Memory B cell (primary cell): ENCODE results near the gene TCEA3.

Experiments
- ATAC-seq: fragments of 150-1000 bp; cut with Tn5 transposase; 2 replicates; pipeline ENCODE4 v1.10.0; 2021; ENCODE audit warnings: low read depth, mild to moderate bottlenecking, moderate library complexity
- DNase-seq, 2 donors: peaks; one replicate each; pipeline ENCODE4 v3.0.0; 2022; ENCODE audit warnings: low spot score in 2 of 2
- H3K27ac Mint-ChIP-seq: one replicate; pipeline ENCODE4 v1.8.0; 2022; ENCODE audit warnings: mild to moderate bottlenecking, moderate library complexity, mixed read lengths
- H3K27me3 Mint-ChIP-seq: one replicate; pipeline ENCODE4 v1.8.0; 2022; ENCODE audit warnings: mixed read lengths
- H3K36me3 Mint-ChIP-seq: one replicate; pipeline ENCODE4 v1.8.0; 2022; ENCODE audit warnings: mild to moderate bottlenecking, mixed read lengths
- H3K4me1 Mint-ChIP-seq: one replicate; pipeline ENCODE4 v1.8.0; 2022; ENCODE audit warnings: mixed read lengths
- H3K4me3 Mint-ChIP-seq: one replicate; pipeline ENCODE4 v1.8.0; 2022; ENCODE audit warnings: mild to moderate bottlenecking, moderate library complexity, mixed read lengths
- H3K9me3 Mint-ChIP-seq: one replicate; pipeline ENCODE4 v1.8.0; 2022; ENCODE audit warnings: mixed read lengths

The TCEA3 gene

GRCh38 chr1:23367791-23368561, 56.6 kb downstream of the TCEA3 start:
- Mint-ChIP-seq H3K9me3 (peaks cover 1% of the 10 kb centered on the region), H3K36me3 (peaks cover 7% of the 10 kb centered on the region), H3K27ac (peak overlapping the region; percentile 90), H3K4me3 (peak overlapping the region; percentile 94), H3K27me3 (no peaks in the 10 kb centered on the region), H3K4me1 (peaks cover 8% of the 10 kb centered on the region)
- DNase-seq (peak; percentile 89 to 94), ATAC-seq (peak; percentile 88)

GRCh38 chr1:23367451-23367790, 57.1 kb downstream of the TCEA3 start:
- Mint-ChIP-seq H3K36me3 (peaks cover 13% of the 10 kb centered on the region), H3K27me3 (no peaks in the 10 kb centered on the region), H3K27ac (peak overlapping the region; percentile 90), H3K4me1 (peaks cover 8% of the 10 kb centered on the region), H3K9me3 (peaks cover 2% of the 10 kb centered on the region), H3K4me3 (peak overlapping the region; percentile 94)
- ATAC-seq = no peak
- DNase-seq = no peak

- no peak overlapping the region for H3K27ac Mint-ChIP-seq
- H3K9me3 Mint-ChIP-seq = peaks cover 2% of the 10 kb centered on the region
- H3K4me3 Mint-ChIP-seq = no peak overlapping the region
- peaks cover 19% of the 10 kb centered on the region for H3K36me3 Mint-ChIP-seq
- peaks cover 8% of the 10 kb centered on the region for H3K4me1 Mint-ChIP-seq
- no peak for DNase-seq
- H3K27me3 Mint-ChIP-seq = no peaks in the 10 kb centered on the region
- ATAC-seq = no peak
These were observed 58.0 kb downstream of the TCEA3 start for GRCh38 chr1:23366598-23366997.

GRCh38 chr1:23366146-23366545, 58.4 kb downstream of the TCEA3 start:
- DNase-seq (no peak), ATAC-seq (no peak)
- Mint-ChIP-seq H3K9me3 (peaks cover 2% of the 10 kb centered on the region), H3K36me3 (peaks cover 20% of the 10 kb centered on the region), H3K27me3 (no peaks in the 10 kb centered on the region), H3K27ac (no peak overlapping the region), H3K4me3 (no peak overlapping the region), H3K4me1 (peaks cover 8% of the 10 kb centered on the region)

- ATAC-seq = no peak
- Mint-ChIP-seq H3K4me3 (no peak overlapping the region), H3K27ac (no peak overlapping the region), H3K9me3 (peaks cover 8% of the 10 kb centered on the region), H3K27me3 (no peaks in the 10 kb centered on the region), H3K36me3 (peaks cover 38% of the 10 kb centered on the region), H3K4me1 (no peaks in the 10 kb centered on the region)
- DNase-seq = no peak
These were observed 62.3 kb downstream of the TCEA3 start for GRCh38 chr1:23362218-23362713.

- peaks cover 36% of the 10 kb centered on the region for H3K36me3 Mint-ChIP-seq
- no peak overlapping the region for H3K4me3 Mint-ChIP-seq
- no peak for DNase-seq
- H3K9me3 Mint-ChIP-seq = peaks cover 8% of the 10 kb centered on the region
- H3K27ac Mint-ChIP-seq = no peak overlapping the region
- peaks cover 2% of the 10 kb centered on the region for H3K27me3 Mint-ChIP-seq
- peaks cover 3% of the 10 kb centered on the region for H3K4me1 Mint-ChIP-seq
- ATAC-seq = no peak
These were observed 66.2 kb downstream of the TCEA3 start for GRCh38 chr1:23358310-23358875.

- Mint-ChIP-seq H3K27me3 (peaks cover 2% of the 10 kb centered on the region), H3K36me3 (peaks cover 28% of the 10 kb centered on the region), H3K27ac (no peak overlapping the region), H3K4me1 (peaks cover 3% of the 10 kb centered on the region), H3K9me3 (peaks cover 5% of the 10 kb centered on the region), H3K4me3 (no peak overlapping the region)
- DNase-seq = no peak
- ATAC-seq = no peak
These were observed 67.2 kb downstream of the TCEA3 start for GRCh38 chr1:23357138-23357908.

GRCh38 chr1:23356471-23357137, 67.9 kb downstream of the TCEA3 start:
- Mint-ChIP-seq H3K4me3 (no peak overlapping the region), H3K27me3 (peaks cover 2% of the 10 kb centered on the region), H3K36me3 (peaks cover 23% of the 10 kb centered on the region), H3K9me3 (peaks cover 5% of the 10 kb centered on the region), H3K4me1 (peaks cover 3% of the 10 kb centered on the region), H3K27ac (no peak overlapping the region)
- no peak for ATAC-seq
- no peak for DNase-seq

- Mint-ChIP-seq H3K9me3 (no peaks in the 10 kb centered on the region), H3K27ac (no peak overlapping the region), H3K4me3 (no peak overlapping the region), H3K27me3 (peaks cover 2% of the 10 kb centered on the region), H3K36me3 (peaks cover 7% of the 10 kb centered on the region), H3K4me1 (peaks cover 3% of the 10 kb centered on the region)
- DNase-seq (no peak), ATAC-seq (no peak)
These were observed 70.3 kb downstream of the TCEA3 start for GRCh38 chr1:23354245-23354644.

GRCh38 chr1:23352096-23352695, 72.4 kb downstream of the TCEA3 start:
- Mint-ChIP-seq H3K9me3 (no peaks in the 10 kb centered on the region), H3K27ac (no peak overlapping the region), H3K27me3 (peaks cover 2% of the 10 kb centered on the region), H3K4me3 (no peak overlapping the region), H3K4me1 (peaks cover 3% of the 10 kb centered on the region), H3K36me3 (peaks cover 3% of the 10 kb centered on the region)
- ATAC-seq (no peak), DNase-seq (no peak)

- H3K36me3 Mint-ChIP-seq = no peaks in the 10 kb centered on the region
- H3K27ac Mint-ChIP-seq = no peak overlapping the region
- H3K4me3 Mint-ChIP-seq = peak overlapping the region; percentile 34
- H3K9me3 Mint-ChIP-seq = peaks cover 2% of the 10 kb centered on the region
- H3K4me1 Mint-ChIP-seq = peaks cover 21% of the 10 kb centered on the region
- no peaks in the 10 kb centered on the region for H3K27me3 Mint-ChIP-seq
- DNase-seq (no peak), ATAC-seq (no peak)
These were observed 78.6 kb downstream of the TCEA3 start for GRCh38 chr1:23345920-23346319.

- ATAC-seq (no peak), DNase-seq (no peak)
- Mint-ChIP-seq H3K27ac (peak overlapping the region; percentile 88), H3K9me3 (peaks cover 2% of the 10 kb centered on the region), H3K27me3 (no peaks in the 10 kb centered on the region), H3K36me3 (no peaks in the 10 kb centered on the region), H3K4me1 (peaks cover 28% of the 10 kb centered on the region), H3K4me3 (peak overlapping the region; percentile 95)
These were observed 79.5 kb downstream of the TCEA3 start for GRCh38 chr1:23344987-23345472.

GRCh38 chr1:23344111-23344986, 80.2 kb downstream of the TCEA3 start, which contains the start of gene HNRNPR:
Gene HNRNPR, minus strand, starts transcription at chr1:23344284. Its CDS starts 3,276 bp downstream, at chr1:23341008.
- ATAC-seq = peak; percentile 95

More at GRCh38 chr1:23344111-23344986, 80.2 kb downstream of the TCEA3 start, which contains the start of gene HNRNPR:
- Mint-ChIP-seq H3K36me3 (peaks cover 2% of the 10 kb centered on the region), H3K27me3 (no peaks in the 10 kb centered on the region), H3K4me1 (peaks cover 31% of the 10 kb centered on the region), H3K27ac (peak within 1 kb of the TSS; percentile 88), H3K9me3 (peaks cover 2% of the 10 kb centered on the region), H3K4me3 (peak within 1 kb of the TSS; percentile 95)
- peak; percentile 94 to 96 for DNase-seq
